ENCODE results near the gene TCF4.
A peak's percentile ranks its signal among the peaks of the same experiment; 100 is the strongest.

TCF4 gene

GRCh38 chr18:55384115-55384514 lies 203.9 kb downstream of the TCF4 start:
- DNase-seq (ENCODE audit: extremely low spot score), result no peak
- ChIA-PET CTCF (interaction anchor here (0.9 to 3.7 kb wide), 14 partner anchors 10 to 1193 kb away, joined by 3 to 12 read pairs (median 5); no protein-coding TSS in a partner anchor), POLR2A (no interaction called here)
- TF ChIP-seq CTCF (IDR thresholded peaks at IDR 0.05; ENCODE audit: control extremely low read depth, extremely low read depth, low read depth, missing control alignments), result no peak

- CTCF ChIA-PET, result interaction anchor here (0.8 to 3.7 kb wide), 4 partner anchors 8 to 148 kb away, joined by 3 to 11 read pairs (median 5); no protein-coding TSS in a partner anchor
- POLR2A ChIA-PET, result no interaction called here
- no peak for DNase-seq (ENCODE audit: extremely low spot score)
- no peak for TF ChIP-seq CTCF (IDR thresholded peaks at IDR 0.05; ENCODE audit: control extremely low read depth, extremely low read depth, low read depth, missing control alignments)
These were observed 205.7 kb downstream of the TCF4 start for GRCh38 chr18:55382277-55382805.

- no peak for DNase-seq (ENCODE audit: extremely low spot score)
- ChIA-PET CTCF (interaction anchor here (0.8 to 3.7 kb wide), 4 partner anchors 13 to 147 kb away, joined by 3 to 11 read pairs (median 6); no protein-coding TSS in a partner anchor), POLR2A (no interaction called here)
- no peak for TF ChIP-seq CTCF (IDR thresholded peaks at IDR 0.05; ENCODE audit: control extremely low read depth, extremely low read depth, low read depth, missing control alignments)
These were observed 206.7 kb downstream of the TCF4 start for GRCh38 chr18:55381277-55381676.

GRCh38 chr18:55380589-55380988 lies 207.4 kb downstream of the TCF4 start:
- TF ChIP-seq CTCF (IDR thresholded peaks at IDR 0.05; ENCODE audit: control extremely low read depth, extremely low read depth, low read depth, missing control alignments), result no peak
- no peak for DNase-seq (ENCODE audit: extremely low spot score)
- CTCF ChIA-PET, result interaction anchor here (1.0 to 3.7 kb wide), 3 partner anchors 16 to 146 kb away, joined by 4 to 11 read pairs (median 7); no protein-coding TSS in a partner anchor
- POLR2A ChIA-PET, result no interaction called here

GRCh38 chr18:55376387-55376786 lies 211.6 kb downstream of the TCF4 start:
- DNase-seq (ENCODE audit: extremely low spot score), result peak; percentile 24
- ChIA-PET CTCF (no interaction called here), POLR2A (no interaction called here)

GRCh38 chr18:55375930-55376329 lies 212.1 kb downstream of the TCF4 start:
- TF ChIP-seq CTCF (IDR thresholded peaks at IDR 0.05; ENCODE audit: control extremely low read depth, extremely low read depth, low read depth, missing control alignments), result no peak
- ChIA-PET POLR2A (interaction anchor here (0.7 kb wide), 1 partner anchor 13 kb away, joined by 3 read pairs; no protein-coding TSS in a partner anchor), CTCF (interaction anchor here (1.0 kb wide), 1 partner anchor 141 kb away, joined by 3 read pairs; no protein-coding TSS in a partner anchor)
- DNase-seq (ENCODE audit: extremely low spot score), result no peak

More at GRCh38 chr18:55376387-55376786, 211.6 kb downstream of the TCF4 start:
- no peak for TF ChIP-seq CTCF (IDR thresholded peaks at IDR 0.05; ENCODE audit: control extremely low read depth, extremely low read depth, low read depth, missing control alignments)
